K562 (cell line): Measurements from ENCODE around the gene PSPH. TPM values are rescaled to one million over a fixed set of nuclear protein-coding genes. Genes with fewer than 3 reads are reported as not detected.

Experiments used
- ATAC-seq: fragments of 200-7000 bp; cut with Tn5 transposase; 3 replicates; pipeline ENCODE4 v1.9.1; 2020; ENCODE audit warnings: moderate library complexity
- BruUV-seq: library from RNA; stranded (reverse); fragments of 400-500 nt; replicated peaks from 2 replicates; lab custom pipeline; 2021; lab: Mats Ljungman, UMichigan
- CTCF ChIA-PET: fragments of 300-600 bp; formaldehyde crosslinking; extraction: SDS; loops from one replicate; lab custom pipeline; 2021; ENCODE audit warnings: low intra/inter-chr PET ratio; lab: Yijun Ruan, JAX
- POLR2A ChIA-PET: fragments of 300-600, 350-650 bp; sonication (Branson Sonifier 250); formaldehyde crosslinking; extraction: SDS; loops from one replicate; lab custom pipeline; 2021; ENCODE audit warnings: antibody characterized with exemption, inconsistent platforms; lab: Yijun Ruan, JAX
- DNase-seq, 4 experiments: peaks; one replicate each; pipeline versions ENCODE4 v3.0.0 to v3.0.0-alpha.2; 2011 to 2018; ENCODE audit warnings: low spot score in 3 of 4, mixed read lengths in 3 of 4; ENCODE audit errors: extremely low read depth in 1 of 4
- FAIRE-seq: peaks from 2 replicates; lab custom pipeline; 2011; peaks lifted over from hg19 to GRCh38; lab: Jason Lieb, UNC
- H2AFZ ChIP-seq: 2 replicates; pipeline ENCODE4 v1.6.0; 2011; ENCODE audit warnings: low read depth, low read length, control low read depth, inconsistent platforms
- H3K27ac ChIP-seq: fragments of 200-600 bp; 3 replicates; pipeline ENCODE4 v1.8.0; 2011; ENCODE audit warnings: low read depth, mild to moderate bottlenecking, control low read depth, inconsistent platforms, low read length, moderate library complexity, mixed read lengths; ENCODE audit errors: extremely low read depth
- H3K27me3 ChIP-seq, 2 experiments: fragments of 300-600 bp in 1 of 2; 2 replicates in 1 of 2; 3 replicates in 1 of 2; pipeline versions ENCODE4 v1.6.0 to v1.8.0; 2011; ENCODE audit warnings: inconsistent platforms in 2 of 2, low read length in 2 of 2, mild to moderate bottlenecking in 1 of 2, mixed read lengths in 1 of 2, moderate library complexity in 1 of 2; ENCODE audit not compliant: control insufficient read depth in 2 of 2, insufficient read depth in 2 of 2
- H3K36me3 ChIP-seq: fragments of 300-600 bp; 3 replicates; pipeline ENCODE4 v1.8.0; 2011; ENCODE audit warnings: mild to moderate bottlenecking, low read length, inconsistent platforms; ENCODE audit not compliant: control insufficient read depth, insufficient read depth
- H3K4me1 ChIP-seq, 2 experiments: fragments of 200-600 bp in 1 of 2; replicated peaks in 1 of 2; 2 replicates in 1 of 2; 3 replicates in 1 of 2; pipeline versions ENCODE4 v1.5.1 to v1.8.0; 2011; ENCODE audit warnings: inconsistent platforms in 2 of 2, low read length in 2 of 2, mild to moderate bottlenecking in 1 of 2, mixed read lengths in 1 of 2, moderate library complexity in 1 of 2; ENCODE audit not compliant: control insufficient read depth in 2 of 2, insufficient read depth in 2 of 2
- H3K4me2 ChIP-seq: 2 replicates; pipeline ENCODE4 v1.6.1; 2011; ENCODE audit warnings: low read length, control low read depth, inconsistent platforms, mixed read lengths; ENCODE audit not compliant: insufficient read depth
- H3K4me3 ChIP-seq: fragments of 200-600 bp; sonication (generic), shearing (Covaris generic); 2 replicates; pipeline ENCODE4 v1.5.1; 2016; ENCODE audit warnings: control low read depth, inconsistent platforms
- H3K79me2 ChIP-seq: fragments of 200-600 bp; 3 replicates; pipeline ENCODE4 v1.8.0; 2011; ENCODE audit warnings: low read length, inconsistent platforms; ENCODE audit not compliant: control insufficient read depth, insufficient read depth
- H3K9ac ChIP-seq, 2 experiments: 2 replicates each; pipeline versions ENCODE4 v1.6.0 to v1.6.1; 2011; ENCODE audit warnings: low read depth in 2 of 2, low read length in 2 of 2, control low read depth in 1 of 2, inconsistent platforms in 1 of 2, mild to moderate bottlenecking in 1 of 2, mixed read lengths in 1 of 2; ENCODE audit not compliant: insufficient read depth in 1 of 2
- H3K9me1 ChIP-seq: one replicate; pipeline ENCODE4 v1.6.0; 2011; ENCODE audit warnings: inconsistent platforms, mild to moderate bottlenecking, low read length, moderate library complexity; ENCODE audit not compliant: control insufficient read depth, insufficient read depth
- H3K9me3 ChIP-seq: replicated peaks from 2 replicates; pipeline ENCODE4 v1.5.1; 2011; ENCODE audit warnings: low read depth, low read length, inconsistent platforms; ENCODE audit not compliant: control insufficient read depth, insufficient read depth
- H4K20me1 ChIP-seq: replicated peaks from 2 replicates; pipeline ENCODE4 v1.6.1; 2011; ENCODE audit warnings: low read length, inconsistent platforms, mixed read lengths; ENCODE audit not compliant: control insufficient read depth, insufficient read depth
- CREM ChIP-seq: IDR thresholded peaks from 2 replicates; pipeline ENCODE4 v1.6.1; 2014; ENCODE audit warnings: antibody characterized with exemption, low read depth
- HMG20A ChIP-seq: fragments of 450-650 bp; formaldehyde crosslinking; conservative IDR thresholded peaks from 2 replicates; pipeline ENCODE4 v1.4.0; 2020; ENCODE audit warnings: mild to moderate bottlenecking, mixed read lengths
- HOMEZ ChIP-seq: fragments of 250-450 bp; sonication (Bioruptor Pico); IDR thresholded peaks from 2 replicates; pipeline ENCODE4 v1.4.0; 2020; ENCODE audit warnings: mild to moderate bottlenecking, moderate library complexity
- NRF1 ChIP-seq, 2 experiments: fragments of 450-650 bp; IDR thresholded peaks in 1 of 2; conservative IDR thresholded peaks in 1 of 2; 2 replicates each; pipeline ENCODE4 v1.6.1; 2014; ENCODE audit warnings: mild to moderate bottlenecking in 2 of 2
- RAD21 ChIP-seq, 2 experiments: fragments of 250-450 bp in 1 of 2; fragments of 450-650 bp in 1 of 2; sonication (Bioruptor Pico) in 1 of 2; formaldehyde crosslinking in 1 of 2; IDR thresholded peaks in 1 of 2; conservative IDR thresholded peaks in 1 of 2; 2 replicates each; pipeline versions ENCODE4 v1.4.0 to v1.8.0; 2020 to 2022; ENCODE audit warnings: mild to moderate bottlenecking in 2 of 2, moderate library complexity in 1 of 2
- TBP ChIP-seq: optimal IDR thresholded peaks from 2 replicates; pipeline ENCODE3; 2011; ENCODE audit warnings: low read depth, low read length, improper control_type of control experiment
- VEZF1 ChIP-seq: fragments of 200-800 bp; sonication (Bioruptor generic); IDR thresholded peaks from 2 replicates; pipeline ENCODE4 v1.6.1; 2017; ENCODE audit warnings: missing genetic modification characterization, missing compliant biosample characterization
- ZNF133 ChIP-seq: fragments of 250-450 bp; sonication (Bioruptor Pico); IDR thresholded peaks from 2 replicates; pipeline ENCODE4 v1.4.0; 2020; ENCODE audit warnings: mild to moderate bottlenecking
- WGBS: fragments of 100-300 bp; shearing (Covaris generic); methylation state at CpG from one replicate; pipeline ENCODE4 v1.1.6; 2016; ENCODE audit warnings: low coverage, mixed read lengths; ENCODE audit not compliant: insufficient coverage; ENCODE audit errors: missing lambda C conversion rate; 5-methylcytosine and 5-hydroxymethylcytosine counted together
- in situ Hi-C: fragments of 300-500 bp; cut with MboI; formaldehyde crosslinking; loops from 4 replicates; pipeline ENCODE4 v1.15.0; 2018; ENCODE audit warnings: inconsistent platforms, mixed read lengths
- intact Hi-C: fragments of 100-400 bp; cut with micrococcal nuclease; formaldehyde crosslinking; loops from 2 replicates; pipeline ENCODE4 v1.14.2; 2022
- polyA plus RNA-seq, 8 experiments: library from polyadenylated mRNA; depleted of rRNA in 4 of 8; stranded (reverse) in 5 of 8; unstranded in 3 of 8; fragments of >200 nt; fragmentation: Nextera tagmentation in 2 of 8; fragmentation: Illumina TruSeq in 1 of 8; extraction: Ambion mirVana in 2 of 8; extraction: Trizol in 1 of 8; gene quantifications; 2 replicates each; pipeline versions ENCODE4 v1.2.1 to v1.2.3, GENCODE V29; 2011 to 2014; ENCODE audit warnings: inconsistent platforms in 1 of 8, missing spikeins in 1 of 8
- total RNA-seq, 7 experiments: library from RNA; depleted of rRNA in 6 of 7; stranded (reverse); fragments of >200 nt in 6 of 7; fragmentation: Illumina TruSeq in 2 of 7; extraction: Trizol in 2 of 7; gene quantifications; 2 replicates each; pipeline versions ENCODE4 v1.2.1 to v1.2.3, GENCODE V29; 2011 to 2021; ENCODE audit warnings: low replicate concordance in 1 of 7
- TF ChIP-seq, protein P1 (sequence below), 3 experiments: fragments of 200-800 bp in 1 of 3; fragments of 250-450 bp in 1 of 3; fragments of 450-650 bp in 1 of 3; sonication (Bioruptor Pico) in 1 of 3; sonication (Bioruptor generic) in 1 of 3; formaldehyde crosslinking in 1 of 3; IDR thresholded peaks; 2 replicates each; pipeline versions ENCODE4 v1.6.1 to v1.8.0; 2016 to 2022; ENCODE audit warnings: mild to moderate bottlenecking in 2 of 3, missing genetic modification characterization in 2 of 3, missing compliant biosample characterization in 1 of 3, moderate library complexity in 1 of 3
- TF ChIP-seq, protein P2 (sequence below): fragments of 250-450 bp; sonication (Bioruptor Pico); IDR thresholded peaks from 2 replicates; pipeline ENCODE4 v1.5.0; 2021; ENCODE audit warnings: mild to moderate bottlenecking, moderate library complexity

The PSPH gene
- total and polyA plus RNA-seq, 9 of the 15 experiments (the other 6 are each of a cell fraction or from before 2014, with no cell fraction given) = 6.3 to 46.8 (median 20.2) TPM

DNA sequence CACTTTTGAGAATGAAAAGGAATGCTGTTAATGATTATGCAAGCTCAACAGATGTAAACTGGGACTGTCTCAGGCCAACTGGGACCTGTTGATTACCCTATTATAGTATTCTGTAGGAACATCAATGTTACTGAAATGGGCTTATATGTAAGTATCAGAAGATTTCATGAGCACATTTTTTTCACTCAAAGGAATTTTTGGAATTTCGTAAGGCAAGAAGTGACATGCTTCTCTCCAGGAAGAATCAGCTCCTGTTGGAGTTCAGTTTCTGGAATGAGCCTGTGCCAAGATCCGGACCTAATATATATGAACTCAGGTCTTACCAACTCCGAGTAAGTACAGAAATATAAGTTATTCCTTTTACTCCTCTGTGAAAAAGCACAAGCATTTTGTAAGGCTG, 67.7 kb downstream of the PSPH start:
- ATAC-seq (no peak), DNase-seq (no peak), FAIRE-seq (no peak)
- Histone ChIP-seq H3K9me1 (no peaks in the 10 kb centered on the region), H3K9me3 (no peaks in the 10 kb centered on the region), H3K4me1 (no peaks in the 10 kb centered on the region), H3K4me3 (no peak overlapping the region), H4K20me1 (no peaks in the 10 kb centered on the region; the same call in 1 of the 2 replicates), H3K79me2 (no peaks in the 10 kb centered on the region), H3K27ac (no peak overlapping the region), H3K27me3 (no peaks in the 10 kb centered on the region), H3K36me3 (peaks cover 75% of the 10 kb centered on the region), H3K4me2 (no peak overlapping the region), H2AFZ (no peak overlapping the region), H3K9ac (no peak overlapping the region)
- in situ Hi-C loops = no loop called here
- ChIA-PET CTCF (no interaction called here), POLR2A (no interaction called here)
- intact Hi-C loops = no loop called here
- 91% methylated on average over 3 of the region's 3 CpGs for WGBS
- BruUV-seq = no TSS peak
- TF ChIP-seq TBP = no peak
- TF ChIP-seq ZNF133 (CRISPR knock-in tag) = no peak
- no peak for TF ChIP-seq HOMEZ
- no peak for TF ChIP-seq HMG20A (CRISPR knock-in tag)
- TF ChIP-seq, protein P1, sequence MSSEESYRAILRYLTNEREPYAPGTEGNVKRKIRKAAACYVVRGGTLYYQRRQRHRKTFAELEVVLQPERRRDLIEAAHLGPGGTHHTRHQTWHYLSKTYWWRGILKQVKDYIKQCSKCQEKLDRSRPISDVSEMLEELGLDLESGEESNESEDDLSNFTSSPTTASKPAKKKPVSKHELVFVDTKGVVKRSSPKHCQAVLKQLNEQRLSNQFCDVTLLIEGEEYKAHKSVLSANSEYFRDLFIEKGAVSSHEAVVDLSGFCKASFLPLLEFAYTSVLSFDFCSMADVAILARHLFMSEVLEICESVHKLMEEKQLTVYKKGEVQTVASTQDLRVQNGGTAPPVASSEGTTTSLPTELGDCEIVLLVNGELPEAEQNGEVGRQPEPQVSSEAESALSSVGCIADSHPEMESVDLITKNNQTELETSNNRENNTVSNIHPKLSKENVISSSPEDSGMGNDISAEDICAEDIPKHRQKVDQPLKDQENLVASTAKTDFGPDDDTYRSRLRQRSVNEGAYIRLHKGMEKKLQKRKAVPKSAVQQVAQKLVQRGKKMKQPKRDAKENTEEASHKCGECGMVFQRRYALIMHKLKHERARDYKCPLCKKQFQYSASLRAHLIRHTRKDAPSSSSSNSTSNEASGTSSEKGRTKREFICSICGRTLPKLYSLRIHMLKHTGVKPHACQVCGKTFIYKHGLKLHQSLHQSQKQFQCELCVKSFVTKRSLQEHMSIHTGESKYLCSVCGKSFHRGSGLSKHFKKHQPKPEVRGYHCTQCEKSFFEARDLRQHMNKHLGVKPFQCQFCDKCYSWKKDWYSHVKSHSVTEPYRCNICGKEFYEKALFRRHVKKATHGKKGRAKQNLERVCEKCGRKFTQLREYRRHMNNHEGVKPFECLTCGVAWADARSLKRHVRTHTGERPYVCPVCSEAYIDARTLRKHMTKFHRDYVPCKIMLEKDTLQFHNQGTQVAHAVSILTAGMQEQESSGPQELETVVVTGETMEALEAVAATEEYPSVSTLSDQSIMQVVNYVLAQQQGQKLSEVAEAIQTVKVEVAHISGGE (CRISPR knock-in tag; IDR thresholded peaks at IDR 0.05) = no peak
- no peak for TF ChIP-seq CREM
- TF ChIP-seq RAD21 (CRISPR knock-in tag; conservative IDR thresholded peaks at IDR 0.05 in 1 of 2, IDR thresholded peaks at IDR 0.05 in 1 of 2) = no peak
- no peak for TF ChIP-seq VEZF1 (CRISPR knock-in tag)
- TF ChIP-seq NRF1 (conservative IDR thresholded peaks at IDR 0.05 in 1 of 2, IDR thresholded peaks at IDR 0.05 in 1 of 2) = no peak
- TF ChIP-seq, protein P2, sequence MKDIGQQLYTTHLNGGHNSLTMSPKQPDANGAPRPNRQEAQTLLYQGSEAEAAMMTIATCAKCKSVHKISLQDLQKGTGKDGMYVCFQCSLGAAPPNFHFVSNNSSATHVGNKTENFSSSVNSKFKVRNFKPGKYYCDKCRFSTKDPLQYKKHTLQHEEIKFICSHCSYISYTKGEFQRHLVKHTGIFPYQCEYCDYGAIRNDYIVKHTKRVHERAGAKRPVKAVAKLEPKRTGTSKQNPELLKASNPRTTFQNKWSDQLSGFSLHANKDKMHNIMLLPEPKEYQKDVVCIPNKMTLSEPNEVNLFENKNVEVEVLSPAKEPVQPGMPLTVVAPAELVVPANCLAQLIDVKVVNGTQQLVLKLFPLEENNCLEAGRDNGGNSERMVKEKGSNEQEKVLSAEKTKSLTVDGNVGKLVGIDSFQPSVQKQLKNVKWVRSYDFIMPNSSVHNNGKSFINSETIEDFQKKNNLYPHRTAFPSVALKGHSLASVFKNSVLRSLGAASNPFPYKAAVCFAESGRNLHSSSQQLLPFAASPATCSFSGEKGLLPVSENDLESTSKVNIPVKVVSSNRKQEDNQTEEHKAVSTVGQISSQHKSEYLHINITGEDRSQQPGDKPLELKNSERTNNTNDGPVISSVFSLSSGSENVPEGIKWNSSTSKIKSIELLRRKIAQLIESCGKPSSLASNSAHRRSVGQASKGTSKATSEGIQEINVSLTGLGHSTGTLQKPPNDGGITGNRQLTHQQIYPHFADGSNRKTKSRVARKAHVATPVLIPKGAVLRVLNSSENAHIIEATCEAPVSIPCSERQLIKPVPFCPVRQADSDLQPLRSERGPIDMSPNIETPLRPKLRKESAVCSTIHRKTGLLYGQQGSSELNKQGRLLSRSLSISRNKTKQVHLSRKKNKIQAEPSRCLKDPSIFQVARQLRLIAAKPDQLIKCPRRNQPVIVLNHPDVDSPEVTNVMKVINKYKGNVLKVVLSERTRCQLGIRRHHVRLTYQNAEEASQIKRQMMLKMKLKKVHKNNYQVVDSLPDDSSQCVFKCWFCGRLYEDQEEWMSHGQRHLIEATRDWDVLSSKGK (CRISPR knock-in tag) = no peak
